Retinal pigment epithelial cell (primary cell): Measurements from ENCODE around the gene PKD1L1.

ENCODE experiments used
- DNase-seq: peaks from one replicate; pipeline ENCODE4 v3.0.0-alpha.2; 2010; ENCODE audit warnings: low read depth
- H3K4me3 ChIP-seq: 2 replicates; pipeline ENCODE4 v1.5.1; 2011; ENCODE audit warnings: mild to moderate bottlenecking, low read length, control low read depth, moderate library complexity
- CTCF ChIP-seq: conservative IDR thresholded peaks from 2 replicates; pipeline ENCODE4 v1.5.1; 2011; ENCODE audit warnings: low read depth, low read length, control low read depth, inconsistent platforms

PKD1L1 gene

GRCh38 chr7:47896809-47897423, 51.4 kb downstream of the PKD1L1 start:
- no peak for DNase-seq
- TF ChIP-seq CTCF: no peak
- no peak overlapping the region for H3K4me3 ChIP-seq

- no peak for DNase-seq
- no peak for TF ChIP-seq CTCF
These were observed 53.2 kb downstream of the PKD1L1 start for GRCh38 chr7:47895026-47895425.

GRCh38 chr7:47893721-47894365, 54.4 kb downstream of the PKD1L1 start:
- H3K4me3 ChIP-seq: no peak overlapping the region
- no peak for TF ChIP-seq CTCF
- no peak for DNase-seq

More at GRCh38 chr7:47895026-47895425, 53.2 kb downstream of the PKD1L1 start:
- no peak overlapping the region for H3K4me3 ChIP-seq

- TF ChIP-seq CTCF: peak; percentile 53
These were observed 55.0 kb downstream of the PKD1L1 start for GRCh38 chr7:47893238-47893637.

GRCh38 chr7:47890606-47891005, 57.7 kb downstream of the PKD1L1 start:
- no peak for DNase-seq
- no peak overlapping the region for H3K4me3 ChIP-seq
- TF ChIP-seq CTCF: no peak

More at GRCh38 chr7:47893238-47893637, 55.0 kb downstream of the PKD1L1 start:
- DNase-seq: no peak
- no peak overlapping the region for H3K4me3 ChIP-seq

- DNase-seq: no peak
- no peak for TF ChIP-seq CTCF
- no peak overlapping the region for H3K4me3 ChIP-seq
These were observed 58.1 kb downstream of the PKD1L1 start for GRCh38 chr7:47890125-47890524.

- no peak for TF ChIP-seq CTCF
- H3K4me3 ChIP-seq: no peak overlapping the region
- DNase-seq: no peak
These were observed 58.5 kb downstream of the PKD1L1 start for GRCh38 chr7:47889723-47890122.
